ENCODE data around the gene CT45A5. TPM values are rescaled to one million over a fixed set of nuclear protein-coding genes. Genes with fewer than 3 reads are reported as not detected.
A peak's percentile ranks its signal among the peaks of the same experiment; 100 is the strongest.
"Not testable (repeated sequence)": the region's sequence is repeated elsewhere in the genome, so short reads cannot be mapped to it uniquely, and the experiment has no call there.

Gene CT45A5
- total RNA-seq, 1 experiment from 2014 or later: not detected

DNA sequence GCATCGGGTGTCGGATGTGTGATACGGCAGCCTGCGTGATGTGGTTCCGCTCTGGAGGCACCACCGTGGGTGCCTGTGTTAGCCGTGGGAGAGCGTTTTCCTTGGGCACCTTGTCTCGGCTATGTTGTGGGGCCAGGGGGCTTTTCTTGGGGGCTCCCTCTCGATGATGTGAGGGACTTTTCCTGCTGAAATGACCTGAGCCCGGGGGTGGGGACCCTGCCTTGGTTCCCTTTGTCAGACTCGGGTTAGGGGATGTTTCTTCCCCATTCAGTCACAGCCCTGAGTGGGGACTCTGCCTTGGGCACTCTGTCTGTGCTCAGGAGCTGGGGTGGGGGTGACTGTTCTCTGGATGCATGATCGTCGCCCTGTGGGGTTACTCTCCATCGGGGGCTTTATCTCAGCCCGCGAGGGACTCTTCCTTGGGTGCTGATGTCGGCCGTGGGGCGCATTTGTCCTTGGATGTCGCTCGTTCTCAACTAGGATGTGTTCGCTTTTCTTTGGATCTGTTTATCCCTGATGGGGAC, 44.0 kb downstream of the CT45A5 start:
- H3K4me1 ChIP-seq (ENCODE audit: insufficient read depth, low read length, poor library complexity, severe bottlenecking): no peaks in the 10 kb centered on the region
- intact Hi-C loops (cut with micrococcal nuclease; ENCODE audit: unreplicated experiment): no loop called here
- no peaks in the 10 kb centered on the region for H3K27me3 ChIP-seq (replicated peaks; ENCODE audit: insufficient read depth, low read depth, low read length, poor library complexity)
- POLR2A ChIA-PET (ENCODE audit: low non-redundant PET): no interaction called here
- BruUV-seq (replicated peaks): no TSS peak
- no peak overlapping the region for H3K4me3 ChIP-seq (ENCODE audit: low read depth, low read length, poor library complexity, severe bottlenecking)
- H3K36me3 ChIP-seq (ENCODE audit: insufficient read depth, low read length, poor library complexity, severe bottlenecking): no peaks in the 10 kb centered on the region
- CTCF ChIA-PET: no interaction called here
- H3K9me3 ChIP-seq (ENCODE audit: low read depth, low read length, poor library complexity, severe bottlenecking): no peaks in the 10 kb centered on the region
- DNase-seq (ENCODE audit: low spot score): no peak
- no peak overlapping the region for H3K27ac ChIP-seq (ENCODE audit: low read depth, low read length, poor library complexity, severe bottlenecking)
- TF ChIP-seq, protein P1, sequence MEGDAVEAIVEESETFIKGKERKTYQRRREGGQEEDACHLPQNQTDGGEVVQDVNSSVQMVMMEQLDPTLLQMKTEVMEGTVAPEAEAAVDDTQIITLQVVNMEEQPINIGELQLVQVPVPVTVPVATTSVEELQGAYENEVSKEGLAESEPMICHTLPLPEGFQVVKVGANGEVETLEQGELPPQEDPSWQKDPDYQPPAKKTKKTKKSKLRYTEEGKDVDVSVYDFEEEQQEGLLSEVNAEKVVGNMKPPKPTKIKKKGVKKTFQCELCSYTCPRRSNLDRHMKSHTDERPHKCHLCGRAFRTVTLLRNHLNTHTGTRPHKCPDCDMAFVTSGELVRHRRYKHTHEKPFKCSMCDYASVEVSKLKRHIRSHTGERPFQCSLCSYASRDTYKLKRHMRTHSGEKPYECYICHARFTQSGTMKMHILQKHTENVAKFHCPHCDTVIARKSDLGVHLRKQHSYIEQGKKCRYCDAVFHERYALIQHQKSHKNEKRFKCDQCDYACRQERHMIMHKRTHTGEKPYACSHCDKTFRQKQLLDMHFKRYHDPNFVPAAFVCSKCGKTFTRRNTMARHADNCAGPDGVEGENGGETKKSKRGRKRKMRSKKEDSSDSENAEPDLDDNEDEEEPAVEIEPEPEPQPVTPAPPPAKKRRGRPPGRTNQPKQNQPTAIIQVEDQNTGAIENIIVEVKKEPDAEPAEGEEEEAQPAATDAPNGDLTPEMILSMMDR (conservative IDR thresholded peaks at IDR 0.05; ENCODE audit: low read depth, low read length): no peak
- no peak for TF ChIP-seq EZH2 (IDR thresholded peaks at IDR 0.05; ENCODE audit: borderline replicate concordance, low read depth, low read length, poor library complexity, severe bottlenecking)

GRCh38 chrX:135740681-135741149, 44.6 kb downstream of the CT45A5 start:
- Histone ChIP-seq H3K36me3 (ENCODE audit: insufficient read depth, low read length, poor library complexity, severe bottlenecking) (no peaks in the 10 kb centered on the region), H3K4me3 (ENCODE audit: low read depth, low read length, poor library complexity, severe bottlenecking) (no peak overlapping the region), H3K9me3 (ENCODE audit: low read depth, low read length, poor library complexity, severe bottlenecking) (no peaks in the 10 kb centered on the region), H3K27me3 (replicated peaks; ENCODE audit: insufficient read depth, low read depth, low read length, poor library complexity) (no peaks in the 10 kb centered on the region), H3K4me1 (ENCODE audit: insufficient read depth, low read length, poor library complexity, severe bottlenecking) (no peaks in the 10 kb centered on the region), H3K27ac (ENCODE audit: low read depth, low read length, poor library complexity, severe bottlenecking) (no peak overlapping the region)
- BruUV-seq (replicated peaks): no TSS peak
- TF ChIP-seq EZH2 (IDR thresholded peaks at IDR 0.05; ENCODE audit: borderline replicate concordance, low read depth, low read length, poor library complexity, severe bottlenecking): no peak
- TF ChIP-seq, protein P1 (conservative IDR thresholded peaks at IDR 0.05; ENCODE audit: low read depth, low read length): peak; percentile 71
- DNase-seq (ENCODE audit: low spot score): peak; percentile 62
- ChIA-PET CTCF (no interaction called here), POLR2A (ENCODE audit: low non-redundant PET) (no interaction called here)
- intact Hi-C loops (cut with micrococcal nuclease; ENCODE audit: unreplicated experiment): no loop called here

DNA sequence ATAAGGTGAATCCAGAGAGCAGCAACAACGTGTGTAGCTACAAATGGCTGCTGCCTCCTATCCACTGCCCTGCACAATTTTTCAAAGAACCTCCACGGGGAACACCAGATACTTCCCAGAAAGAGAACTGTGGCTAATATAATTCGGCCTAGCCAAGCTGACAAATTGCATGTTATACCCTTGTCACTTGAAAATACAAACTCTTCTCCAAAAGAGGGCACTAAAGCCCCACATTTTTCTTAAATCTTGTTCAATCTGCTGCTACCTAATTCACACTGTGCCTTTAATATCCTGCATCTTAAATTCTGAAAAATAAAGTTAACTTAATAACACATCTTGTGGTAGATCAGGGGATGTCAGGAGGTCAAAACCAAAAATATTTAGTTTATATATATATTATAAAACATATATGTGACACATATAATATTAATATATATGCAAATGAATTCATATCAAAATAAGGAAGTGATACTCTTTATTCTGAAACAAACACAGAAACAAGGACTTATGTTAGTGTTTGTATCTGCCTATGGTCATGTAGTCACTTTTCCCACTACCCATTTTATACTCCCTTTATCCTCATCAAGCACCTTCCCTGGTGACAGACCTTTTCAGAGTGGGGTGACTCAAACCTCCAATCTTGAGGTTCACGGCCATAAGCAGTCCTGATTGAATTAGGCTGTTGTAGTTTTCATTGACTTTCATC, 47.8 kb downstream of the CT45A5 start:
- no peaks in the 10 kb centered on the region for H3K4me1 ChIP-seq (ENCODE audit: insufficient read depth, low read length, poor library complexity, severe bottlenecking)
- no peaks in the 10 kb centered on the region for H3K27me3 ChIP-seq (replicated peaks; ENCODE audit: insufficient read depth, low read depth, low read length, poor library complexity)
- CTCF ChIA-PET: no interaction called here
- H3K36me3 ChIP-seq (ENCODE audit: insufficient read depth, low read length, poor library complexity, severe bottlenecking): no peaks in the 10 kb centered on the region
- POLR2A ChIA-PET (ENCODE audit: low non-redundant PET): no interaction called here
- peak; percentile 18 for DNase-seq (ENCODE audit: low spot score)
- BruUV-seq (replicated peaks): no TSS peak
- H3K4me3 ChIP-seq (ENCODE audit: low read depth, low read length, poor library complexity, severe bottlenecking): no peak overlapping the region
- intact Hi-C loops (cut with micrococcal nuclease; ENCODE audit: unreplicated experiment): no loop called here
- H3K9me3 ChIP-seq (ENCODE audit: low read depth, low read length, poor library complexity, severe bottlenecking): no peaks in the 10 kb centered on the region
- H3K27ac ChIP-seq (ENCODE audit: low read depth, low read length, poor library complexity, severe bottlenecking): no peak overlapping the region
- TF ChIP-seq, protein P1 (conservative IDR thresholded peaks at IDR 0.05; ENCODE audit: low read depth, low read length): peak; percentile 32; the same call in 1 of the 2 replicates
- TF ChIP-seq EZH2 (IDR thresholded peaks at IDR 0.05; ENCODE audit: borderline replicate concordance, low read depth, low read length, poor library complexity, severe bottlenecking): no peak

DNA sequence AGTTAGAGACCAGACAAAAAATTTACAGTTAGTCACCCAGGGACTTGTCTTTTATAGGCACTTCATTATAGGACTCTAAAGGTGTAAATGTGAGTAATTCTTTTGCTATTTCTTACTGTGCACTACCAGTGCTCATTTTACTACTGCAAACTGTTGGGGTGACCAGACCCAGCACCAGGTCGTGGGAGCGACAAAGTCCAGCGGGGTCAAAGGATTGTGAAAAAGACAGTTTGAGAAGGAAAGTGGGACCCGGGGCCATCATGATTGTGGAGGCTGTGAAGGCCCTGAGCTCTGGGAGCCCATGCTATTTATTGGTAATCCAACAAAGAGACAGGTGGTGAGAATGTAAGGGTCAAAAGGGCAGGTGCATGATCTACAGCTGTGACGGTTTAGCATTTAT, 50.6 kb downstream of the CT45A5 start:
- DNase-seq (ENCODE audit: low spot score); H3K27ac ChIP-seq (ENCODE audit: low read depth, low read length, poor library complexity, severe bottlenecking); H3K27me3 ChIP-seq (replicated peaks; ENCODE audit: insufficient read depth, low read depth, low read length, poor library complexity); CTCF ChIA-PET; intact Hi-C loops (cut with micrococcal nuclease; ENCODE audit: unreplicated experiment); BruUV-seq (replicated peaks); POLR2A ChIA-PET (ENCODE audit: low non-redundant PET); H3K36me3 ChIP-seq (ENCODE audit: insufficient read depth, low read length, poor library complexity, severe bottlenecking); H3K9me3 ChIP-seq (ENCODE audit: low read depth, low read length, poor library complexity, severe bottlenecking); H3K4me3 ChIP-seq (ENCODE audit: low read depth, low read length, poor library complexity, severe bottlenecking); H3K4me1 ChIP-seq (ENCODE audit: insufficient read depth, low read length, poor library complexity, severe bottlenecking): not testable (repeated sequence)

Measured in A673 (cell line).